ENCODE data around the gene CFAP43.

DNA sequence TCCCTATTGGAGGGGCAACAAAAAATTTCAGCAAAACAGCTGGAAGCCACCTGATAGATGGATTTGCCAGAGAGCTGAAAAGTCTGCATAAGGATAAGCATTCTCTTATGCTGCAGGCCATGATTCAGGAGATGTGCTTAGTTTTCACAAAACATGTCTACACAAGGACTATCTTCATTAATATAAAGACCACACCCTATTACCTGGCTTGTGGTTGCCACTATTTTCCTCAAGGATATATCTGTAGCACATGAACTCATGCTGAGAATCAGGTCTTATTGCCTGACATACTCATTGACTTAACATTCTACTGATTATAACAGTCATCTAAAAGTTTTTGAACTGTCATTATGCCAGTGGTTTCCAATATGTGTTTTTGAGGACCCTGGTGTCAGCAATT, 139.4 kb downstream of the CFAP43 start:
- TF ChIP-seq POLR2AphosphoS5 (IDR thresholded peaks at IDR 0.05; ENCODE audit: low read depth, low read length): no peak
- TF ChIP-seq TAF1 (IDR thresholded peaks at IDR 0.05; ENCODE audit: low read depth, low read length): no peak
- TF ChIP-seq POLR2A (IDR thresholded peaks at IDR 0.05; ENCODE audit: low read depth, low read length): no peak
- TF ChIP-seq SPI1 (IDR thresholded peaks at IDR 0.05; ENCODE audit: low read depth, low read length): no peak
